ENCODE measurements around the gene LENG9. TPM values are rescaled to one million over a fixed set of nuclear protein-coding genes. Genes with fewer than 3 reads are reported as not detected.

The LENG9 gene
- 3.6 TPM in 2 replicates for total RNA-seq

DNA sequence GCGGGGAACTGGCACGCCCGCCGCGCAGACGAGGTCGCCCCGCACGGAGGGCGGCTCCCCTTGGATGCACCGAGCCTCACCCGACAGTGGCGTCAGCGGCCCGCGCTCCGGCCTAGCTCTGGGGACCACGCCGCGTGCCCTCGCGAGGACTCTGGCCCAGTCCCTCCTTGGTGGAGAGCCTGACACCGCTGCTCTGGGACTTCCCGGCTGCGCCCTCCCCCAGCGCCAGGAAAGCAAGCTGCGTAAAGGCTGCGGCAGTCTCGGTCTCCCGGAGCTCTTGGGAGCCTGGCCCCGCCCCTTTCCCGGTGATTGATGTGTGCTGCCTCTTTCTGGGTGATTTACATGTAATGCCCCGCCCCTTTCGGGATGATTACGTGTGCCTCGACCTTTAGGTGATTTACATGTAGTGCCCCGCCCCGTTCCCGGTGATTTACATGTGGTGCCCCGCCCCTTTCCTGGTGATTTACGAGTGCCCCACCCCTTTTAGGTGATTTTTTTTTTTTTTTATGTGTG lies at the start of gene LENG9:
TSS of gene LENG9 (minus strand) at position 248 of the 513 bp plus-strand sequence. CDS start 252 bp downstream, outside the sequence.

DNA sequence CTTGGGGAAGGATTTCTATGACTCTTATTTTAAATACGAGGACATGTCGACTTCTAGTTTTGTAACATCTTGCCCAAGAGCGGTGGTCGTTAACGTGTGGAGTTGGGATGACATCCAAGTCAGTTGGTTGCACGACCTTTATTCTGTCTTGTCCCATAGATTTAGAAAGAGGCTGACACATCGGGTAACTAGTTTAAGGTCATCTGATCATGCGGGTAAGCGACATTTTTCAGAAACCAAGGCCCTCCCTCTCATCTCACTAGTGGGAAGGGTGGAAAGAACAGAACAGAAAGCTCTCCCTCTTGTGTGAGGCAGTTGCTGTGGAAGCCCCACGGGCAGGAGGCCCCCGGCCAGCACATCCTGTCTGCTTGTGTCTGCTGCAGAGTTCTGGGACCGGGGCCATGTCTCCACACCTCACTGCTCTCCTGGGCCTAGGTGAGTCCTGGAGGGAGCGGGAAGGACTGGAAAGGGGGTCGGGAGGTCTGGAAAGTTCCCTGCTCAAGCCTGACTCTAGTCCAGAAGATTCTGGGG lies 39.0 kb upstream of the LENG9 start, which contains the start of gene LAIR2:
TSS of gene LAIR2 (plus strand) at position 314 of the 531 bp plus-strand sequence. CDS start at position 402, 88 bp downstream.

DNA sequence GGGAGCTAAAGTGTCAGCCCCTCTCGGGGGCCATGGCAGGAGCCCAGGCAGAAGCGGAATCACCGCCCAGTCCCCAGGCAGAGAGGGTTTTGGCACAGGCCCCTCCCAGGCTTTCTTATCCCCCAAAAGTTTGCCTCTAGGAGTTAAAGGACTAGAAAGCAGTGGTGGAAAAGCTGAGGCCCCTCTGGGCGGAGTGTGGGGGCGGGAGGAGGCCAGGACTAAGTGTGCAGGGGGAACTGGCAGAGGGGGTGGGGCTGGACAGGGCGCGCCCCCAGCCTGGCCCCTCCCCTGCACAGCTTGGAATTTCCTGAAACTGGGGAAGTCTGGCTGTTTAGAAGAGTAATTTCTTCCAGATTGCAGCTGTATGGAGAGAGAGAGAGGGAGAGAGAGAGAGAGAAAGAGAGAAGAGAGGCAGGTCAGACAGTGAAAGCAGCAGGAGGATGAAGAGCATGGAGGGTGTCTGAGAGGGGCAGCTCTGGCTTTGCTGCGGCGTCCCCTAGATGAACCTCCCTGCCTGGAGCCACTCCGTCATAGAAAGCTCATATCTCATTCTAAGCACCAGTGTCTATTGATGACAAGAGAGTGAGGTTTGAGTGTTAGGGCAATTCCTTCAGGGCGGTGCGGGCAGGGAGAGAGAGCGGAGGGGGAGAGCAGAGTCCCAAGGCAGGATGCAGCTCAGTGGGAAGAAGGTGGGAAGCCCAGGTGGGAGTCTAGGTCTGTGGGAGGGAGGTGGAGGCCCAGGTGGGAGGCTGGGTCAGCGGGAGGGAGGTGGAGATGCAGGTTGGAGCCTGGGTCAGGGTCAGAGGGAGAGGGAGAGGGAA lies 9.7 kb upstream of the LENG9 start, which contains the start of gene CDC42EP5:
TSS of gene CDC42EP5 (minus strand) at position 226 of the 821 bp plus-strand sequence. CDS start 7,749 bp downstream, outside the sequence.

DNA sequence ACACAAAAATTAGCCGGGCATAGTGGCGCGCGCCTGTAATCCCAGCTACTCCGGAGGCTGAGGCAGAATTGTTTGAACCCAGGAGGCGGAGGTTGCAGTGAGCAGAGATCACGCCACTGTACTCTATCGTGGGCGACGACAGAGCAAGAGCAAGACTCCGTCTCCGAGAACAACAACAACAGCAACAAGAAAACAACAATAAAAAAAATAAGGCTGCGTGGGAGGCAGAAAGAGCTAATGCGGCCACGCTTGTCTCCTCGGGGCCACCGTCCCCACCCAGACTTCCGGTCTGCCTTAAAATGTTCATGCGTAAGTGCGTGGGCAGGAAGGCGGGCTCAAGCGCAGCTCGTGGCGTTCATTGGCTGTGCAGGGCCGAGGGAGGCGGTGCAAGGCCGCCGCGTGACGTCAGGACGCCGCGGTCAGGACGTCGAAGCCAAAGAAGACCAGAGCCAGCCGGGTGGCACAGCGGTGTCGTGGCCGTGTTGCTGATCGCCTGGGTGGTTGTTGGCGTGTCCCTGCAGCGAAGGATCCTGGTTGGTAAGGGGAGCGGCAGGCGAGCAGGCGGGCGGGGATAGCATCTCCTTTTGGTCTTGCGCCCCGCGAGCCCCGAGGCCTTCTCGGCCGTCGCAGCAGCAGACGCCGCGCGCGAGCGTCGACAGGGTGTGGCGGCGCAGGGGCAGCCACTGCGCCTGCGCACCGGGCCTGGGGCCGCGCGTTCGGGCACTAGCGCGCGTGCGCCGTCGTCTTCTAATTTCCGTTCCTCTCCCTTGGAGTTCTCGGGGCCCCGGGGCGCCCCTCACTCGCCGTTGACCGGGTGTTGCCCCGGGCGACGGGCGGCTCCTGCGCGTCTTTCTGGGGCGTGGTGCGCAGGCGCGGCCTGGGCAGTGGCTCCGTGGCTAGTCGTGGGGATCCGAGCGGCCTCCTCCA lies 14.5 kb downstream of the LENG9 start, which contains the start of gene LENG8:
TSS of gene LENG8 (plus strand) at position 426 of the 927 bp plus-strand sequence. CDS start 2,146 bp downstream, outside the sequence.

DNA sequence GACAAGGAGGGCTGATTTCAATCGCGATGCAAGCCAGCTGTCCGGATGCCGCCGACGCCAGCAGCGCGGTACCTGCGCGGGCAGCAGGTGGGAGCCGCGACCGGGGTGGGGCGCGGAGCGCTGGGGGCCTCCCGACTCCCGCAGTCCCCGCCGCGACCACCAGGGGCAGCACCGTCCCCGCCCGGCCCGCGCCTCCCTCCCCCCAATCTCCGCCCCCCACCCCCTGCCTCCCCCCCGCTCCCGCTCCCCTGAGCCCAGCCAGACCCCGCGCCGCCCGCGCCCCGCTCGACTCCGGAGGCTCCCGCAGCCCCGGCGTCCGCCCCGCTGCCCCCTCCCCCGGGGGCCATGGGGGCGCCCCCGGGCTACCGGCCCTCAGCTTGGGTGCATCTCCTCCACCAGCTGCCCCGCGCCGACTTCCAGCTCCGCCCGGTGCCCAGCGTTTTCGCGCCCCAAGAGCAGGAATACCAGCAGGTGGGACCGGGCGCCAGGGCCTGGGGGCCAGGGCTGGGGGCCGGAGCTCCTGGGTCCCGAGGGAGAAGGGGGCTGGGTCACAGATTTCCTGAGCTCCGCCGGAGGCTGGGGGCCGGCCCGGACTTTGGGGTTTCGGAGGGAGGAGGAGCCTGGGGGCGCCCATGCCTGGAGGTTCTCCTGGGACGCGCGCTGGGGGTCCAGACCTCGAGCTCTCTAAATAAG lies 48.2 kb downstream of the LENG9 start, which contains the start of gene TTYH1:
TSS of gene TTYH1 (plus strand) at position 257 of the 693 bp plus-strand sequence. CDS start at position 346, 89 bp downstream.

Small RNAs within 50 kb of the gene (small RNA-seq; reads per million reads assigned to genes)
- gene AC245884.3: not detected

Other genes with a start within 250 kb of the LENG9 start
- gene LILRB3, start 240.8 kb downstream of the LENG9 start, total RNA-seq: not detected in 2 replicates
- not detected in 2 replicates for gene LILRA6, start 221.0 kb downstream of the LENG9 start, total RNA-seq
- gene LILRB5, start 206.5 kb downstream of the LENG9 start, total RNA-seq: 0.07 TPM in 1 of 2 replicates, not detected in the other
- gene LILRB2, start 182.7 kb downstream of the LENG9 start, total RNA-seq: not detected in 2 replicates
- gene LILRA5, start 150.6 kb downstream of the LENG9 start, total RNA-seq: not detected in 2 replicates
- not detected in 2 replicates for gene LILRA4, start 124.6 kb downstream of the LENG9 start, total RNA-seq
- gene LAIR1, start 98.8 kb downstream of the LENG9 start, total RNA-seq: not detected in 2 replicates
- not detected in 2 replicates for gene TTYH1, start 48.3 kb downstream of the LENG9 start, total RNA-seq
- 46.4 and 74.3 TPM in 2 replicates for gene LENG8, start 14.6 kb downstream of the LENG9 start, total RNA-seq
- gene CDC42EP5, start 9.5 kb upstream of the LENG9 start, total RNA-seq: 27.1 and 27.4 TPM in 2 replicates
- not detected in 2 replicates for gene LAIR2, start 39.1 kb upstream of the LENG9 start, total RNA-seq
- not detected in 2 replicates for gene LILRA2, start 110.0 kb upstream of the LENG9 start, total RNA-seq
- gene LILRA1, start 129.9 kb upstream of the LENG9 start, total RNA-seq: not detected in 2 replicates
- gene LILRB1, start 166.7 kb upstream of the LENG9 start, total RNA-seq: not detected in 2 replicates
- not detected in 2 replicates for gene LILRB4, start 199.2 kb upstream of the LENG9 start, total RNA-seq

Data from thoracic aorta endothelial cell (primary cell).